Urinary bladder (tissue), 4 donors: ENCODE data around the gene SLC18A2. TPM values are rescaled to one million over a fixed set of nuclear protein-coding genes. Genes with fewer than 3 reads are reported as not detected.
"Not testable (repeated sequence)": the region's sequence is repeated elsewhere in the genome, so short reads cannot be mapped to it uniquely, and the experiment has no call there.

Experiments used
- DNase-seq: peaks from one replicate; pipeline ENCODE4 v3.0.0-alpha.2; 2015; ENCODE audit errors: extremely low spot score
- H3K27ac ChIP-seq: one replicate; pipeline ENCODE4 v1.5.1; 2013; ENCODE audit warnings: low read depth, mild to moderate bottlenecking, moderate library complexity
- H3K36me3 ChIP-seq: one replicate; pipeline ENCODE4 v1.6.1; 2013; ENCODE audit warnings: mild to moderate bottlenecking, moderate library complexity; ENCODE audit not compliant: insufficient read depth
- H3K4me1 ChIP-seq: one replicate; pipeline ENCODE4 v1.6.1; 2013; ENCODE audit warnings: mild to moderate bottlenecking, moderate library complexity; ENCODE audit not compliant: insufficient read depth
- H3K4me3 ChIP-seq: one replicate; pipeline ENCODE4 v1.5.1; 2013; ENCODE audit warnings: low read depth, low read length
- WGBS: extraction: QIAGEN DNeasy Blood & Tissue Kit; methylation state at CpG from one replicate; pipeline ENCODE4 v1.1.7; 2013; 5-methylcytosine and 5-hydroxymethylcytosine counted together
- polyA plus RNA-seq: library from polyadenylated mRNA; stranded (reverse); fragments of 200-250 nt; gene quantifications from one replicate; pipeline ENCODE4 v1.2.3, GENCODE V29; 2013
- total RNA-seq: library from RNA; depleted of rRNA; stranded (reverse); fragments of >200 nt; gene quantifications from one replicate; pipeline ENCODE4 v1.2.3, GENCODE V29; 2014
- donor health status: healthy with polysubstance abuse.
- donor health status: healthy.

The SLC18A2 gene
- total and polyA plus RNA-seq, 2 donors: 2.5 to 12.6 TPM

DNA sequence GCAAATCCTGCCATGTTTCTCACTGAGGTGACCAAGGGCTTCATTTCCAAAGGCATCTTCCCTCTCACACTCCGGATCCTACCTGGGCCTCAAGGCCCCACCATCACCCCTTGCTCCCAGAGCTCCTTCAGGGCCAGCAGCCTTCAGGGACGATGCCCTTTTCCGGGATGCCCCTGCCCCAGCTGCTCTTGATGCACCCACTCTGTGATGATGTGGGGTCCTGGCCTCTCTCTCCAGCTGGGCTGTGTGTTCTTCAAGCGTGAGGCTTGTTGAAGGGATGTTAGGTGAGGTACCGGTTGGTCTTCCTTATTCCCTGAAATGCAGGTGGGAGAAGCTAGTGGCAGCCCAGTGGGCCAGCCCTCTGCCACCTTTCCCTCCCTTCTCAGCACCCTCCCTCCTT, 18.4 kb upstream of the SLC18A2 start:
- 89% methylated on average over 5 of the region's 5 CpGs for WGBS
- no peak for DNase-seq

DNA sequence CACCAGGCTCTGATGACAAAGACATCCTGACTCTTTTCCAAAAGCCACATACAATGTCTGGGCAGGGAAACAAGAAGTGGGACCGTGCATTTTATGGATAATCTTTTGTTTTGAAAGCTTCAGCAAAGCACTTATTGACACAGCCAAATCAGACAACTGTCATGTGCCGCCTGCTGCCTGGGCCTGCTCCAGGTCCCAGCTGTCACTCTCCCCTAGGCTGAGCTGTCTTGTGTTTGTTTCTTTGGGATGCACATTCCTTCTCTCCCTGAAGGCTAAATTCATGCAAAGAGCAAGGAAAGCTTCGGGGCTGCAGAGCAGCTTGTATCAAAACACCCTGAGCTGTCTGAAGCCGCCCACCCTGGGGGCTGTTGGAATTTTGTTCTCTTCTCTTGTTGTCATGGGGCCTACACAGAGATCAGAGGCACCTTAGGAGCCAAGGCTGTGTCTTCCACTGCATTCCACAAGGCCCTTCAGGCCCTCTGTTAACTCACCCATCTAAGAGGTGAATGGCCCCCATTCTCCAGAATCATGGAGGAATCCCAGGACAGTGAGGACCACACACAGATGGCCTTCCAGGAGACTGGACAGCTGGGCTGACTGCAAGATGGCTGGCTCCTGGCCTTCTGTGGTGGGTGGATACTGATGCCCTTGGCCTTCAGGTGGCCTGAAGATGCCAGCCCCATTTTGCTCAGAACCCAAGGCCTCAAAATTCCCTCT, 17.8 kb upstream of the SLC18A2 start:
- Histone ChIP-seq H3K27ac (no peak overlapping the region), H3K36me3 (no peaks in the 10 kb centered on the region), H3K4me3 (no peak overlapping the region), H3K4me1 (no peaks in the 10 kb centered on the region)
- 77% methylated on average over 4 of the region's 4 CpGs for WGBS
- no peak for DNase-seq

More for the DNA sequence above, 18.4 kb upstream of the SLC18A2 start:
- Histone ChIP-seq H3K27ac (no peak overlapping the region), H3K36me3 (no peaks in the 10 kb centered on the region), H3K4me1 (no peaks in the 10 kb centered on the region), H3K4me3 (no peak overlapping the region)

DNA sequence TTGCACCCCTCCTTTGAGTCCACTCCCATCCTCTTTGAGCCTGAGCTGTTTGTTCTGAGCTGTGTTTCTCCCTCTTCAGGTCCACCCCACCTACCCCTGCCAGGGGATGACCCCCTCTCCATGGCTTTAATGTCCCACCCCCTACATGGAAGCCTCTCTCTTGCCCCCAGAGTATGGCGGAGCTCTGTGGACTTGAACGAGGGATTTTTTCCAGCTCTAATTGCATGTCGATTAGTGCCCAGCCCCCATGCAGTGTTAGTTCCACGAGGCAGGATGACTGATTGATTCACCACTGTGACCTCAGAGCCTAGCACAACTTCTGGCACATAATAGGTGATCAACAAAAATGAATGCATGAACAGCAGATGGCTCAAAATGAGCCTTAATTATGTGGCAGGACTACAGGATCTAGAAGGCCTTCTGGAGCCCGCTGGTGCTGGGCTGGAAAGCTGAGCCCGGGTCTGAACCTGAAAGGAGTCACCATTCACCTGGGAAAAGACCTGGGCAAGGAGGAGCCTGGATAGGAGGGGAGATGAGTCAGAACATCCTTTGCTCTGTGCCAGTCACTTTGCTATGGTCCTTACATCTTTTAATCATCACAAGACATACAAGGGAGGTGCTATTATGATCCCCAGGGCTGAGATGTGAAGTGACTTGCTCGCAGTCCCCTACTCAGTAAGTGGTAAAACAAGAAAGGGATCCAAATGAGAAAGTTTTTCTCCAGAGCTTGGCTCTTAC, 17.1 kb upstream of the SLC18A2 start:
- no peak for DNase-seq
- Histone ChIP-seq H3K4me3 (no peak overlapping the region), H3K27ac (no peak overlapping the region), H3K4me1 (no peaks in the 10 kb centered on the region), H3K36me3 (no peaks in the 10 kb centered on the region)
- 88% methylated on average over 7 of the region's 7 CpGs for WGBS

DNA sequence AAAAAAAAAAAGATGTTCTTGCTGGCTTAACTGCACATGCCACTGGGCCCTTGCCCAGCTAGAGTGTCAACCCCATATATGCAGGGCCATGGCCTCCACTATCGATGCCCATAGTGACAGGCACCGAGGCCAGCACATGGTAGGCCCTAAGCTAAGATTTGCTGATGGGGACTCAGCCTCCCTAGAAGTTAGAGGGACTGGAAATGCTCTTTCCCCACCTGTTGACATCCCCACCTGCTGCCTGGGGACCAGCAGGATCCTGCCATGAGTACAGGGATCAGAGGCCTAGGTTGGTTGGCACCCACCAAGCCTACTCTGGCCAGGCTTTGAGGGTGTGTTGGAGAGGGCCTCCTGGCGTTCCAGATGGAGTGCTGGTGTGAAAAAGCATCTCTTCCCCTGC, 16.0 kb upstream of the SLC18A2 start:
- no peak for DNase-seq
- Histone ChIP-seq H3K4me3 (no peak overlapping the region), H3K27ac (no peak overlapping the region), H3K36me3 (no peaks in the 10 kb centered on the region), H3K4me1 (no peaks in the 10 kb centered on the region)
- WGBS: 78% methylated on average over 3 of the region's 3 CpGs

DNA sequence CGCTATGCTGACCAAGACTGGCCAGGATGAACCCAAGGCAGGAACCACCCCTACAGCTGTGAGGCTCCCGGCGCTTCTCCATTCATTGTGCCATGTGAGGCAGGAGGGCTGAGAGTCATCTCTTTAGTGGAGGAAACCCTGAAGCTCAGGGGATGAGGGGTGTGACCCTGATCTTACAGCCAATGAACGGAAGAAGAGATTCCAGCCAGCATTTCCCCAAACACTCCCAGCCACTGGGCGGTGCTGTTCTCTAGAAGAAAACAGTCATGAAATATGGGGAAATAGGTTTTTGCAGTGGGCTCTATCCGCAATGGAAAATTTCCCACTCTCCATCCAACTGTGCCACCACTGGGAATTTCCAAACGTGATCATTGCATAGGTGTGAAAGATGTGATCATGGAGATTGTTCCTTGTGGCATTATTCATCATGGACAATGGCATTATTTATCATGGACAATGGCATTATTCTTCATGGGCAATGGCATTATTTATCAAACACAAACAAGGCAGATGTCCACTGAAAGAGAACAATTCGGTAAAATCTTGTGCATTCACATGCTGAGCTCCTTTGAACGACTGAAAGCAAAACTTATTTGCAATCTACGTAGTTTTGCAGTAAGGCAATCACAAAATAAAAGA, 14.0 kb upstream of the SLC18A2 start:
- no peak for DNase-seq
- Histone ChIP-seq H3K4me1 (no peaks in the 10 kb centered on the region), H3K27ac (no peak overlapping the region), H3K36me3 (no peaks in the 10 kb centered on the region), H3K4me3 (no peak overlapping the region)
- 40% methylated on average over 10 of the region's 10 CpGs for WGBS

DNA sequence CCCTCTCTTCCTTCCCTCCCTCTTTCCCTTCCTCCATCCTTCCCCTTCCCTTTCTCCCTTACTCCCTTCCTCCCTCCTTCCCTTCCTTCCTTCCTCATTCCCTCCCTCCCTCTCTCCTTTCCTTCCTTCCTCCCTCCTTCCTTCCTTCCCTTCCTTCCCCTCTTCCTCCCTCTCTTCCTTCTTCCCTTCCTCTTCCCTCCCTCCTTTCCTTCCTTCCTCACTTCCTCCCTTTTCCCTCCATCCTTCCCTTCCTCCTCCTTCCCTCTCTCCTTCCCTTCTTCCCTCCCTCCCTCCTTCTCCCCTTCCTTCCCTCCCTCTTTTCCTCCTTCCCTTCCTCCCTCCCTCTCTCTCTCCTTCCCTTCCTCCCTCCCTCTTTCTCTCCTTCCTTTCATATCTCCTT, 12.7 kb upstream of the SLC18A2 start:
- H3K27ac ChIP-seq: no peak overlapping the region

DNA sequence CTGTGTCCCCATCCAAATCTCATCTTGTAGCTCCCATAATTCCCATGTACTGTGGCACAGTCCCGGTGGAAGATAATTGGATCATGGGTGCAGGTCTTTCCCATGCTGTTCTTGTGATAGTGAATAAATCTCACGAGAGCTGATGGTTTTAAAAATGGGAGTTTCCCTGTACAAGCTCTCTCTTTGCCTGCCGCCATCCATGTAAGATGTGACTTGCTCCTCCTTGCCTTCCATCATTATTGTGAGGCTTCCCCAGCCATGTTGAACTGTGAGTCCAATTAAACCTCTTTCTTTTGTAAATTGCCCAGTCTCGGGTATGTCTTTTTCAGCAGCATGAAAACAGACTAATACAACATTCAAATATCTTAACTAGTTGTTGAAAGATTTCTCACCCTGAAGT, 10.8 kb upstream of the SLC18A2 start:
- 90% methylated on average over 4 of the region's 4 CpGs for WGBS
- not testable (repeated sequence) for H3K4me3 ChIP-seq

More for the DNA sequence above, 12.7 kb upstream of the SLC18A2 start:
- DNase-seq: no peak
- no peak overlapping the region for H3K4me3 ChIP-seq
- no peaks in the 10 kb centered on the region for H3K4me1 ChIP-seq
- H3K36me3 ChIP-seq: no peaks in the 10 kb centered on the region

DNA sequence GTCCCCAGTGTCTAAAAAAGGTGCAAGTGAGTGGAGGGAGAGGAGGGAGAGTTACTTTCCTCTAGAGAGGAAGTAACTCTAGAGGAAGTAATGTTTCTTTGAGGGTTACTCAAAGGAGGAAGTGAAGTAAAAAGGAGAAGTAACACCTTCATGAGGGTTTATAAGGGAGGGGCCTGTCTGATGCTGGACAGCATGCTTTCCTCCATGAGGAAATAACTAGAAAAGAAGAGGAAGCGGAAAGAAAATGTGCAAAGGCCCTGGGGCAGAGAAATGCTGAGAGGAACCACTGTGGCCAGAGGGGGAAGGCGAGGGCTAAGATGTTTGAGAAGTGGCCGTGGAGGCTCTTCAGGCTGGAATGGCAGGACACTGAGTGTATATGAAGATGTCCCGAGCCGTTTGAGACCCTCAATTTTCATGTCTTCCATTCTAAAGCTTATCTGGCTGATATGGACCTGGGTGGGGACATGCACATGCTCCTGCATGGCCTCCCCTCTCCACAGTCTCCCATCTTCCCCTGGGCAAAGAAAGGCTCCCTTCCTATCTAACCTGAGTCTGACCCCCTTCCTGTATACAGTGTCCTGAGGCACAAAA, 3.4 kb upstream of the SLC18A2 start:
- WGBS: 83% methylated on average over 5 of the region's 5 CpGs
- Histone ChIP-seq H3K4me3 (no peak overlapping the region), H3K4me1 (no peaks in the 10 kb centered on the region), H3K36me3 (no peaks in the 10 kb centered on the region), H3K27ac (no peak overlapping the region)
- DNase-seq: no peak

More for the DNA sequence above, 10.8 kb upstream of the SLC18A2 start:
- H3K27ac ChIP-seq, DNase-seq, H3K4me1 ChIP-seq, H3K36me3 ChIP-seq: not testable (repeated sequence)

DNA sequence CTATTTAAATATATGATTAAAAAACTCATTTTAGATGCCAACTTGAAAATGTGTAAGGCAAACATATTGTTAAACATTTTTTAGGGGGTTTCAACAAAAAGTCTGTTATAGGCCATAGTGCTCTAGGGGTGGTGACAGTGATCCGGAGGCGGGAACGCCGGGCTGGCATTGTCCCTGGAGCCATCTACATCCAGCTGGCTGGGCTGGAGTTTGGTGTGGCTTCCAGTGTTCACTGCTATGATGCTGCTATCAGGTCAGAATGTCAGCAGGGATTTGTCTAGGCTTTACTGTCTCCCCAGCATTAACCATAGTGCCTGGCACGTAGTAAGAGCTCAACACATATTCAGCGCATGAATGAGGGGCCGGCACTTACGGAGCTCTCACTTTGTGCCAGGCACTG, 1.9 kb upstream of the SLC18A2 start:
- no peak overlapping the region for H3K4me3 ChIP-seq
- no peaks in the 10 kb centered on the region for H3K4me1 ChIP-seq
- no peaks in the 10 kb centered on the region for H3K36me3 ChIP-seq
- 55% methylated on average over 8 of the region's 8 CpGs for WGBS
- no peak overlapping the region for H3K27ac ChIP-seq
- DNase-seq: no peak

DNA sequence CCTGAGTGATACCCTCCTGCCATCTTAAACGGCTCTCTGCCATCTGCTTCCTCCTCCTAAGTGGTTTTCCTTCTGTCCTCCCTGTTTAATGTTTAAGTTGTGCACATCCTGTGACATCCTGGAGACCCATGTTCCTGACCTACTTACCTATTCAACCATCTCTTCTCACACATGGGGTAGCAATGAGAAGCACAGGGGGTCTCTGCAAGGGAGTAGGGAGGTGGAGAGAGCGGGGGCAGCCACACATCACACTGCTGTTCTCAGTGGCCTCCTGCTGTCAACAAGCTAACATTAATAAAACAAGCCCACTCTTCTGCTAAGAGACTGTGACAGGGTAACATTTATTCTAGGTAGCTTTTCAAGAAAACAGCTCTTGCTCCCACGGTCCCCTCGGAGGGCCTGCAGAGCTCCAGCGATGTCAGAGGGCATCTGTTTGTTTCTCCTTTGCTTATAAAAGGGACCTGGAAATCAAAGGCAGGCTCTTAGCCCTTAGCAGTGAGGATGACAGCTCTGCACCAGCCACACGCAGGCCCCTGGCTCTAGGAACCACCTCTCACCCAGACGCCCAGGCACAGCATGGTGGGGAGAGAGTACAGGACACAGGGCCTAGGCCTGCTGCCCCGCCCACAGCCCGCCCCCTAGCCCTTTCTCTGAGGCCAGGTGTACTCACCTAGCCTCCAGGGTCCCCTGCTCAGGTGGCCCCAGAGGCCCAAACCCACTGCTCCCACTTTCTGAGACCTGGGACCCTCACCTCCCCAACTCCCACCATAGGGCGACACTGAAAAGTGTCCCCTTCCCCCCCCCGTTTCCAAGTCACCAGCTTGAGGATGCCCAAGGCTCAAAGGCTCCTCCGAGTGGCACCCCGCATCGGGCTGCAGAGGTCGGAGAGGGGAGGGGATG, 943 bp upstream of the SLC18A2 start:
- Histone ChIP-seq H3K36me3 (no peaks in the 10 kb centered on the region), H3K27ac (no peak overlapping the region), H3K4me3 (no peak overlapping the region), H3K4me1 (no peaks in the 10 kb centered on the region)
- WGBS: 46% methylated on average over 15 of the region's 15 CpGs
- no peak for DNase-seq

DNA sequence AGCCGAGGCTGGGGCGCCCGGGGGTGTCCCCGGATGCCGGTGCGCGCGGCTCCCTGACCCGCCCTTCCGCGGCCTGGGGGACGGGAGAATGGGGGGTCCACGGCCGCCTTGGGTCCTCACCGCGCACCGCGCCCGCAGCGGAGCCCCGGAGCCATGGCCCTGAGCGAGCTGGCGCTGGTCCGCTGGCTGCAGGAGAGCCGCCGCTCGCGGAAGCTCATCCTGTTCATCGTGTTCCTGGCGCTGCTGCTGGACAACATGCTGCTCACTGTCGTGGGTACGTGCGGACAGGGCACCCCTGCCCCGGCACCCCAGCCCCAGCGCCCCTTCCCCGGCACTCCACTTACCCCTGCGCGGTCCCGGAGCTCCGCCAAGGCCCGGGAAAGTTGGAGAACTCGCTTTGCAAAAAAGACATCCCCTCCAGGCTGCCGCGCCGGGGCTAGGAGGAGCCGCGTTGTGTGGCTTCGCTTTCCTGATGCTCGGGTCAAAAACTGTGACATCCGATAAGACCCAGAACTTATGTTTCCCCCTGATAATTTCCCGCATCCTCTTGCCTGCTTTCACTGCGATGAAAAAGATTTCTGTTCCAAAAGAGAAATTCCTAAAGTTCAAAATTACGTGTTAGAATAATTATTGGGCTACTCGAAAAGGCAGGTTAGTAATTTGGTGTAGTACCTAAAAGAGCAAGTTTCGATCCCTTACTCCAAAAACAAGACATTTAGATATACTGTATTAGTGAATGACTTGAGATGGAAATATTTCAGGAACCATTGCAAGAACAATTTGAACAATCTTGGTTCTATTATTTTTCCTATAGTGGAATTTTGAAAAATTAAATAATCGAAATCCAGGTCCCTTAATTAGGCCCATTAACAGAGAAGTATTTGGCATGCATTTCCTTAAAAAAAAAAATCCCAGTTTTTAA, 888 bp downstream of the SLC18A2 start:
- DNase-seq: no peak
- H3K4me1 ChIP-seq: no peaks in the 10 kb centered on the region
- H3K27ac ChIP-seq: no peak overlapping the region
- 6% methylated on average over 56 of the region's 56 CpGs for WGBS
- H3K4me3 ChIP-seq: no peak overlapping the region
- H3K36me3 ChIP-seq: no peaks in the 10 kb centered on the region

DNA sequence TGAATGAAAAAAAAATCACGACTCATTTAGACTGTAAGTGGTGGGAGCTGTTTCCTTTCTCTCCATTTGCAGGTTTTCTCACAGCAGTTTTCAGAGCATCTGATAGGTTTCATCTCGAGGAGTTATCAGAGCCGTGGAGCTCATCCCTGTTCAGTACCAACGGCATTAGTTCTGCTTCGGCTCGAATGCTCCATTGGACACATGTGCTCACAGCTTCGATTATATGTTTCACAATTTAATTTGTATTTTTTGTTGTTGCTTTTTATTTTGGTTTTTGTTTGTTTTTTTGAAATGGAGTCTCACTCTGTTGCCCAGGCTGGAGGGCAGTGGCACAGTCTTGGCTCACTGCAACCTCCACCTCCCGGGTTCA, 1.5 kb downstream of the SLC18A2 start:
- Histone ChIP-seq H3K36me3 (no peaks in the 10 kb centered on the region), H3K4me1 (no peaks in the 10 kb centered on the region), H3K4me3 (no peak overlapping the region), H3K27ac (no peak overlapping the region)
- WGBS: 84% methylated on average over 8 of the region's 8 CpGs
- no peak for DNase-seq
